HepG2 (cell line): ENCODE results near the gene OAS3. TPM values are rescaled to one million over a fixed set of nuclear protein-coding genes. Genes with fewer than 3 reads are reported as not detected.
A peak's percentile ranks its signal among the peaks of the same experiment; 100 is the strongest.

ENCODE experiments used
- CREM ChIP-seq, 2 experiments: sonication (generic) in 1 of 2; formaldehyde crosslinking in 1 of 2; IDR thresholded peaks; 2 replicates each; pipeline versions ENCODE4 v1.4.0 to v1.6.1; 2016 to 2020; ENCODE audit warnings: antibody characterized with exemption in 1 of 2, mild to moderate bottlenecking in 1 of 2, missing genetic modification reagents in 1 of 2
- EHMT2 ChIP-seq: fragments of 200-600 bp; sonication (generic); IDR thresholded peaks from 2 replicates; pipeline ENCODE4 v1.7.0; 2017; ENCODE audit warnings: antibody characterized with exemption, low read depth, low read length, borderline replicate concordance
- FOXJ3 ChIP-seq: sonication (generic); formaldehyde crosslinking; IDR thresholded peaks from 2 replicates; pipeline ENCODE4 v1.4.0; 2020; ENCODE audit warnings: missing genetic modification reagents, mild to moderate bottlenecking, borderline replicate concordance
- FOXO1 ChIP-seq: sonication (generic); formaldehyde crosslinking; IDR thresholded peaks from 2 replicates; pipeline ENCODE4 v1.4.0; 2020; ENCODE audit warnings: missing genetic modification reagents
- MAFG ChIP-seq: sonication (generic); formaldehyde crosslinking; IDR thresholded peaks from 2 replicates; pipeline ENCODE4 v1.5.1; 2020; ENCODE audit warnings: mild to moderate bottlenecking, missing genetic modification reagents
- PRDM4 ChIP-seq: sonication (generic); formaldehyde crosslinking; IDR thresholded peaks from 2 replicates; pipeline ENCODE4 v1.9.0; 2021; ENCODE audit warnings: missing genetic modification reagents, borderline replicate concordance
- REPIN1 ChIP-seq: sonication (generic); formaldehyde crosslinking; IDR thresholded peaks from 2 replicates; pipeline ENCODE4 v1.8.0; 2022; ENCODE audit warnings: missing genetic modification reagents, low read depth, mild to moderate bottlenecking, borderline replicate concordance
- SMARCC2 ChIP-seq: fragments of 450-650 bp; IDR thresholded peaks from 2 replicates; pipeline ENCODE4 v1.6.1; 2017; ENCODE audit warnings: antibody characterized with exemption, mild to moderate bottlenecking
- SNAPC5 ChIP-seq: sonication (generic); formaldehyde crosslinking; IDR thresholded peaks from 2 replicates; pipeline ENCODE4 v1.8.1; 2023; ENCODE audit warnings: mild to moderate bottlenecking, missing genetic modification reagents, borderline replicate concordance
- U2AF2 ChIP-seq: fragments of 200-400 bp; formaldehyde crosslinking; IDR thresholded peaks from 2 replicates; pipeline ENCODE4 v1.6.1; 2017; ENCODE audit warnings: low read depth, mild to moderate bottlenecking, low read length
- ZBTB7B ChIP-seq: sonication (generic); formaldehyde crosslinking; IDR thresholded peaks from 2 replicates; pipeline ENCODE4 v1.4.0; 2020; ENCODE audit warnings: missing genetic modification reagents
- ZMYM3 ChIP-seq: sonication (generic); formaldehyde crosslinking; IDR thresholded peaks from 2 replicates; pipeline ENCODE4 v1.5.1; 2020; ENCODE audit warnings: mild to moderate bottlenecking, missing genetic modification reagents
- ZNF280D ChIP-seq: sonication (generic); formaldehyde crosslinking; IDR thresholded peaks from 2 replicates; pipeline ENCODE4 v1.5.1; 2020; ENCODE audit warnings: mild to moderate bottlenecking, missing genetic modification reagents
- ZNF432 ChIP-seq: sonication (generic); formaldehyde crosslinking; IDR thresholded peaks from 2 replicates; pipeline ENCODE4 v1.5.0; 2020; ENCODE audit warnings: missing genetic modification reagents, mild to moderate bottlenecking, borderline replicate concordance
- ZNF629 ChIP-seq: sonication (generic); formaldehyde crosslinking; conservative IDR thresholded peaks from 2 replicates; pipeline ENCODE4 v1.5.0; 2020; ENCODE audit warnings: missing genetic modification reagents
- ZNF710 ChIP-seq: sonication (generic); formaldehyde crosslinking; IDR thresholded peaks from 2 replicates; pipeline ENCODE4 v1.5.0; 2020; ENCODE audit warnings: mild to moderate bottlenecking, missing genetic modification reagents, borderline replicate concordance
- ZNF737 ChIP-seq: sonication (generic); formaldehyde crosslinking; IDR thresholded peaks from 2 replicates; pipeline ENCODE4 v1.5.0; 2020; ENCODE audit warnings: missing genetic modification reagents, mild to moderate bottlenecking, borderline replicate concordance
- ZNF761 ChIP-seq: sonication (generic); formaldehyde crosslinking; conservative IDR thresholded peaks from 2 replicates; pipeline ENCODE4 v1.4.0; 2020; ENCODE audit warnings: mild to moderate bottlenecking, missing genetic modification reagents
- ZSCAN21 ChIP-seq: sonication (generic); formaldehyde crosslinking; IDR thresholded peaks from 2 replicates; pipeline ENCODE4 v1.8.0; 2022; ENCODE audit warnings: mild to moderate bottlenecking, missing genetic modification reagents, moderate library complexity, borderline replicate concordance
- polyA plus RNA-seq, 8 experiments: library from polyadenylated mRNA; depleted of rRNA in 3 of 8; stranded (reverse) in 7 of 8; unstranded in 1 of 8; fragments of >200 nt; fragmentation: Illumina TruSeq in 4 of 8; extraction: Trizol in 4 of 8; gene quantifications; 2 replicates each; pipeline versions ENCODE4 v1.2.1 to v1.2.3, GENCODE V29; 2011 to 2016; ENCODE audit warnings: low read depth in 4 of 8, missing spikeins in 1 of 8, mixed read lengths in 1 of 8; ENCODE audit not compliant: insufficient read depth in 1 of 8
- total RNA-seq, 5 experiments: library from RNA; depleted of rRNA; stranded (reverse); fragments of >200 nt; fragmentation: Illumina TruSeq; extraction: Trizol; gene quantifications; 2 replicates each; pipeline ENCODE4 v1.2.3, GENCODE V29; 2016; ENCODE audit warnings: low read depth in 1 of 5

The OAS3 gene
- total and polyA plus RNA-seq, 2 of the 13 experiments (the other 11 are each of a cell fraction or from before 2014, with no cell fraction given): 4.8 to 10.5 TPM

- TF ChIP-seq ZNF710 (CRISPR knock-in tag) (peak; percentile 59; the same call in 1 of the 2 replicates), FOXO1 (0 out of 2 replicates have a peak, but pooled peaks have one; percentile 20), MAFG (CRISPR knock-in tag) (no peak), CREM (IDR thresholded peaks at IDR 0.05) (peak; percentile 30; the same call in 1 of the 2 replicates), CREM (CRISPR knock-in tag; IDR thresholded peaks at IDR 0.05) (no peak), FOXJ3 (CRISPR knock-in tag) (no peak), PRDM4 (CRISPR knock-in tag) (no peak), SMARCC2 (no peak), REPIN1 (0 out of 2 replicates have a peak, but pooled peaks have one; percentile 55), ZNF432 (no peak), ZSCAN21 (CRISPR knock-in tag) (0 out of 2 replicates have a peak, but pooled peaks have one; percentile 21), U2AF2 (no peak), ZNF280D (CRISPR knock-in tag) (no peak), ZBTB7B (CRISPR knock-in tag) (no peak), ZNF761 (peak; percentile 75; the same call in 1 of the 2 replicates), ZMYM3 (peak; percentile 76), ZNF737 (CRISPR knock-in tag) (no peak), EHMT2 (no peak), ZNF629 (CRISPR knock-in tag) (peak; percentile 95), SNAPC5 (CRISPR knock-in tag) (no peak)
Observed at GRCh38 chr12:112937741-112938719, at the start of gene OAS3 (continued).
